HUES48 (cell line): ENCODE measurements around the gene DAPK1.

ENCODE experiments used
- H3K27ac ChIP-seq: one replicate; pipeline ENCODE4 v1.7.0; 2013; ENCODE audit warnings: low read depth, low read length, inconsistent platforms
- H3K27me3 ChIP-seq: 2 replicates; pipeline ENCODE4 v1.6.1; 2013; ENCODE audit warnings: mild to moderate bottlenecking, low read length; ENCODE audit not compliant: control insufficient read depth, insufficient read depth
- H3K36me3 ChIP-seq: 2 replicates; pipeline ENCODE4 v1.6.1; 2013; ENCODE audit warnings: low read length; ENCODE audit not compliant: control insufficient read depth, insufficient read depth
- H3K4me1 ChIP-seq: 2 replicates; pipeline ENCODE4 v1.6.1; 2013; ENCODE audit warnings: mild to moderate bottlenecking, low read length; ENCODE audit not compliant: control insufficient read depth, insufficient read depth
- H3K4me3 ChIP-seq: 2 replicates; pipeline ENCODE4 v1.5.1; 2013; ENCODE audit warnings: mild to moderate bottlenecking, low read depth, low read length
- H3K9ac ChIP-seq: 2 replicates; pipeline ENCODE4 v1.6.1; 2013; ENCODE audit warnings: mild to moderate bottlenecking, low read depth, low read length, moderate library complexity
- H3K9me3 ChIP-seq: 2 replicates; pipeline ENCODE4 v1.6.1; 2013; ENCODE audit warnings: low read length; ENCODE audit not compliant: control insufficient read depth, insufficient read depth

DAPK1 gene

GRCh38 chr9:87650611-87651295 lies 153.1 kb downstream of the DAPK1 start:
- Histone ChIP-seq H3K27ac (no peak overlapping the region), H3K4me1 (no peaks in the 10 kb centered on the region), H3K36me3 (peaks cover 82% of the 10 kb centered on the region), H3K9me3 (no peaks in the 10 kb centered on the region), H3K9ac (no peak overlapping the region), H3K4me3 (no peak overlapping the region), H3K27me3 (no peaks in the 10 kb centered on the region)

DNA sequence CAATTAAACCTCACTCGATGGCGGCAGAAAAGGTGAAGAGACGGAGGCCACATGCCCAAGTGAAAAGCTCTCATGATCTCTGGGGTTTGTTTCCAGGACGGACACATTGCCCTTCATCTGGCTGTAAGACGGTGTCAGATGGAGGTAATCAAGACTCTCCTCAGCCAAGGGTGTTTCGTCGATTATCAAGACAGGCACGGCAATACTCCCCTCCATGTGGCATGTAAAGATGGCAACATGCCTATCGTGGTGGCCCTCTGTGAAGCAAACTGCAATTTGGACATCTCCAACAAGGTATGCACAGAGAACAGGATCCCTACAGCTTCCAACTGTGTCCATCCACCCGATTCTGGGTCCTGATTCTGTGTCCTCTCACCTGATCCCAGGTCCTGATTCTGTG lies 153.8 kb downstream of the DAPK1 start:
- Histone ChIP-seq H3K36me3 (peaks cover 81% of the 10 kb centered on the region), H3K4me1 (no peaks in the 10 kb centered on the region)

GRCh38 chr9:87653941-87654340 lies 156.3 kb downstream of the DAPK1 start:
- H3K27ac ChIP-seq: no peak overlapping the region
- peaks cover 81% of the 10 kb centered on the region for H3K36me3 ChIP-seq
- no peaks in the 10 kb centered on the region for H3K9me3 ChIP-seq
- no peaks in the 10 kb centered on the region for H3K27me3 ChIP-seq
- no peak overlapping the region for H3K4me3 ChIP-seq
- no peaks in the 10 kb centered on the region; the same call in 1 of the 2 replicates for H3K4me1 ChIP-seq
- no peak overlapping the region for H3K9ac ChIP-seq

More for the DNA sequence above, 153.8 kb downstream of the DAPK1 start:
- Histone ChIP-seq H3K9me3 (no peaks in the 10 kb centered on the region), H3K4me3 (no peak overlapping the region), H3K9ac (no peak overlapping the region), H3K27me3 (no peaks in the 10 kb centered on the region), H3K27ac (no peak overlapping the region)

DNA sequence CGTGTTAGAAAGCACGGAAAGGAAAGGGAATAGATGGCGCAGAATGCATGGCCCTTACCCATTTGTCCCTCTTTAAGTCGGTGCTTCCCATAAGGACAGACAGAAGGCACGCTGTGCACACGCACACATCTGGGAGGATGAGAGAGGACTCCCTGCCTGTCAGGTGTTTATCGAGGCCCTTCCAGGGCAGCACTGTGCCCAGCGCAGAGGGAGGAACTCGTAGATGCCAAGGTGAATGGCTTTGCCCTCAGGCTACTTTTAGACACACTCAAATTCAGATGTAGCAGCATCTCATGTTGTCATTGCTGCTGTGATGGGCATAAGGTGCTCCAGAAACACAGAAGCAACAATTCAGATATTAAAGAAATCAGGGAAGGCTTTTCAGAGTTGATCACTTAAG lies 158.1 kb downstream of the DAPK1 start:
- Histone ChIP-seq H3K27ac (no peak overlapping the region), H3K4me3 (no peak overlapping the region), H3K4me1 (no peaks in the 10 kb centered on the region; the same call in 1 of the 2 replicates), H3K36me3 (peaks cover 79% of the 10 kb centered on the region), H3K27me3 (no peaks in the 10 kb centered on the region), H3K9ac (no peak overlapping the region), H3K9me3 (no peaks in the 10 kb centered on the region)

- Histone ChIP-seq H3K27ac (no peak overlapping the region), H3K4me3 (no peak overlapping the region), H3K27me3 (no peaks in the 10 kb centered on the region), H3K36me3 (peaks cover 72% of the 10 kb centered on the region), H3K9me3 (no peaks in the 10 kb centered on the region), H3K4me1 (no peaks in the 10 kb centered on the region; the same call in 1 of the 2 replicates), H3K9ac (no peak overlapping the region)
Measured at GRCh38 chr9:87656485-87656884, 158.8 kb downstream of the DAPK1 start.

GRCh38 chr9:87657190-87657589 lies 159.5 kb downstream of the DAPK1 start:
- Histone ChIP-seq H3K27me3 (no peaks in the 10 kb centered on the region), H3K4me1 (peaks cover 5% of the 10 kb centered on the region; the same call in 1 of the 2 replicates), H3K4me3 (no peak overlapping the region), H3K27ac (no peak overlapping the region), H3K9ac (no peak overlapping the region), H3K9me3 (no peaks in the 10 kb centered on the region), H3K36me3 (peaks cover 70% of the 10 kb centered on the region)

GRCh38 chr9:87657893-87658292 lies 160.2 kb downstream of the DAPK1 start:
- Histone ChIP-seq H3K27me3 (no peaks in the 10 kb centered on the region), H3K36me3 (peaks cover 70% of the 10 kb centered on the region), H3K27ac (no peak overlapping the region), H3K9ac (no peak overlapping the region), H3K4me1 (peaks cover 6% of the 10 kb centered on the region; the same call in 1 of the 2 replicates), H3K4me3 (no peak overlapping the region), H3K9me3 (no peaks in the 10 kb centered on the region)

DNA sequence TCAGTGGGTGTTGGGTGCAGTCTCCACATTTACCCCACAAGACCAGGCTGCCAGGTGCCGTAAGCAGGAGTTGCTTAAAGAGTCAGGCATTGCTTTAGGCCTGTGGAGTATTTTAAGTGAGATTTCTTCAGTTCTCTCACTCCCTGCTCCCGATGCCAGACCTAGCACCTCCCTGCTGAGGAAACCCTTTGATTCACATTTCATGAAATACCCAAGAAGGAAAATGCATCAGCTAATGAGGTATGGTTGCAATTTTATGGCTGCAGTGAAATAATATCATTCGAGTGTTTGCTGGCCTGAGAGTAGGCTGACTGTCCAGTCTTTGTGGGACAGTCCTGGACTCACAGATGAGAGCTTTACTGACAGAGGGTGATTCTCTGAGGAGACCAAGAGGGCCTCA lies 160.8 kb downstream of the DAPK1 start:
- Histone ChIP-seq H3K27me3 (no peaks in the 10 kb centered on the region), H3K4me1 (peaks cover 6% of the 10 kb centered on the region; the same call in 1 of the 2 replicates), H3K9me3 (no peaks in the 10 kb centered on the region), H3K9ac (no peak overlapping the region), H3K27ac (no peak overlapping the region), H3K36me3 (peaks cover 67% of the 10 kb centered on the region), H3K4me3 (no peak overlapping the region)

- Histone ChIP-seq H3K27ac (no peak overlapping the region), H3K36me3 (peaks cover 64% of the 10 kb centered on the region), H3K9me3 (peaks cover 5% of the 10 kb centered on the region; the same call in 1 of the 2 replicates), H3K27me3 (no peaks in the 10 kb centered on the region), H3K4me1 (peaks cover 6% of the 10 kb centered on the region; the same call in 1 of the 2 replicates), H3K4me3 (no peak overlapping the region), H3K9ac (no peak overlapping the region)
Measured at GRCh38 chr9:87659534-87660419, 162.1 kb downstream of the DAPK1 start.

DNA sequence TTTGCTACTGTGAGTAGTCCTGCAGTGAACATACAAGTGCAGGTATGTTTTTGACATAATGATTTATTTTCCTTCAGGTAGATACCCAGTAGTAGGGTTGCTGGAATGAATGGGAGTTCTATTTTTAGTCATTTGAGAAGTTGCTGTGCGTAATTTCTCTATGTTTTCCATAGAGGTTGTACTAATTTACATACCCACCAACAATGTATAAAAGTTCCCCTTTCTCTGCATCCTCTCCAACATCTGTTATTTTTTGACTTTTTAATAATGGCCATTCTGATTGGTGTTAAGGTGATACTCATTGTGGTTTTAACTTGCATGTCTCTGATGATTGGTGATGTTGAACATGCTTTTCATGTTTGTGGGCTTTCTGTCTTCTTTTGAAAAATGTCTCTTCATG lies 163.6 kb downstream of the DAPK1 start:
- Histone ChIP-seq H3K4me1 (peaks cover 6% of the 10 kb centered on the region; the same call in 1 of the 2 replicates), H3K9ac (no peak overlapping the region), H3K27ac (no peak overlapping the region), H3K4me3 (no peak overlapping the region), H3K27me3 (no peaks in the 10 kb centered on the region), H3K9me3 (peaks cover 13% of the 10 kb centered on the region), H3K36me3 (peaks cover 64% of the 10 kb centered on the region)
